ENCODE data around the gene PITX1.

The PITX1 gene

GRCh38 chr5:135027266-135027696 is 6.7 kb downstream of the PITX1 start:
- Histone ChIP-seq H3K36me3 (replicated peaks in 1 of 2; ENCODE audit: control insufficient read depth in 2 of 2, insufficient read depth in 2 of 2, low read length in 2 of 2) (no peaks in the 10 kb centered on the region), H3K9me3 (replicated peaks in 1 of 2; ENCODE audit: control insufficient read depth in 2 of 2, insufficient read depth in 1 of 2, low read depth in 1 of 2, low read length in 2 of 2) (peaks cover 0 to 3% of the 10 kb centered on the region in 2 donors), H3K18ac (ENCODE audit: low read length) (peak overlapping the region; percentile 60), H2AK5ac (ENCODE audit: low read depth, low read length) (peak overlapping the region; percentile 30), H2BK5ac (ENCODE audit: low read length) (no peak overlapping the region), H2BK12ac (ENCODE audit: low read length) (no peak overlapping the region), H3K9ac (ENCODE audit: low read depth, low read length, poor library complexity) (no peak overlapping the region), H3K27ac (replicated peaks; ENCODE audit: low read length) (no peak overlapping the region), H3K4me3 (ENCODE audit: low read length in 2 of 2) (no peak overlapping the region), H2AFZ (ENCODE audit: low read length) (no peak overlapping the region), H3K14ac (ENCODE audit: low read length) (peak overlapping the region; percentile 44), H3K4ac (ENCODE audit: low read length) (no peak overlapping the region), H3K27me3 (ENCODE audit: control insufficient read depth in 3 of 3, insufficient read depth in 3 of 3, low read depth in 1 of 3, low read length in 3 of 3) (peaks cover 47 to 89% (median 76%) of the 10 kb centered on the region in 3 experiments), H3K4me2 (ENCODE audit: insufficient read depth, low read length, poor library complexity, severe bottlenecking) (no peak overlapping the region), H2BK120ac (ENCODE audit: low read depth, low read length) (no peak overlapping the region), H4K91ac (ENCODE audit: low read depth, low read length, poor library complexity) (no peak overlapping the region), H3K79me1 (ENCODE audit: low read depth, low read length) (peaks cover 5% of the 10 kb centered on the region), H4K8ac (ENCODE audit: low read depth, low read length) (no peak overlapping the region), H3K4me1 (ENCODE audit: control insufficient read depth in 2 of 2, insufficient read depth in 1 of 2, low read depth in 1 of 2, low read length in 2 of 2) (peaks cover 0 to 3% of the 10 kb centered on the region in 2 donors), H2BK15ac (ENCODE audit: low read length) (no peak overlapping the region), H3K23ac (ENCODE audit: low read depth, low read length, poor library complexity) (no peak overlapping the region)
- WGBS, 2 donors (ENCODE audit: extremely low coverage in 2 of 2, insufficient read length in 2 of 2, insufficient replicate concordance in 1 of 2), result no CpG with 5 or more reads among the region's 29 CpGs
- no peak for DNase-seq (ENCODE audit: low spot score)

DNA sequence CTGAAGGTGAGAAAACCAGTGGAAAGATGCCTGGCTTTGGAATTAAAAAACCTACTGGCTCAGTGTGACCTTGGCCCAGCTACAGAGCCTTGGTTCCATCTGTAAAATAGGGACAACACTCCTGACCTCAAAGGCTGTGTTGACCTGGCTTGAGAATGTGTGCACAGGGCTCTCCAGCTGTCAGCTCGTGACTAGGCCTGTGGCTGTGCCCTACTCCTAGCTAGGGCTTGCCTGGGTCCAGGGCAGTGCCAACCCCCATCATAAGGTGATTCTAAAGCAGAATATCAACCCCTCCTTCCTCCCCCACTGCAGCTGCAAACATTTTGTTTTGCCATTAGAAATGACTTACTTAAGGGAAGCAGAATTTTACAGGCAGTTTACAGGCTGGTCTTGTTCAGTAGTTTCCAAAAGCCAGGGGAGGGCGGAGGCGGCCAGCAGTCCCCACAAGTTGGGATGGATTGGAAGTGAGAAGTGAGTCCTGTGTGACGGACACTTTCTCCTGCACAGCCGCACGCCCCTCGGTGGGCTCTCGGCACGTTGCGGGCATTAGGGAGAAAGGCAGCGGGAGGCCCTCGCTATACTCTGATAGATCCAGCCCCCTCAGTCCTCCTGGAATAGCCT is 7.3 kb downstream of the PITX1 start:
- no peak overlapping the region for H3K27ac ChIP-seq (replicated peaks; ENCODE audit: low read length)
- no peak for DNase-seq (ENCODE audit: low spot score)
- peaks cover 45 to 86% (median 72%) of the 10 kb centered on the region in 3 experiments for H3K27me3 ChIP-seq (ENCODE audit: control insufficient read depth in 3 of 3, insufficient read depth in 3 of 3, low read depth in 1 of 3, low read length in 3 of 3)

GRCh38 chr5:135025730-135026644 is 8.0 kb downstream of the PITX1 start:
- Histone ChIP-seq H3K18ac (ENCODE audit: low read length) (no peak overlapping the region), H2BK15ac (ENCODE audit: low read length) (no peak overlapping the region), H2AFZ (ENCODE audit: low read length) (no peak overlapping the region), H3K27ac (replicated peaks; ENCODE audit: low read length) (no peak overlapping the region), H2BK120ac (ENCODE audit: low read depth, low read length) (no peak overlapping the region), H3K9ac (ENCODE audit: low read depth, low read length, poor library complexity) (no peak overlapping the region), H2BK5ac (ENCODE audit: low read length) (no peak overlapping the region), H3K4me2 (ENCODE audit: insufficient read depth, low read length, poor library complexity, severe bottlenecking) (no peak overlapping the region), H3K4me1 (ENCODE audit: control insufficient read depth in 2 of 2, insufficient read depth in 1 of 2, low read depth in 1 of 2, low read length in 2 of 2) (peaks cover 0 to 2% of the 10 kb centered on the region in 2 donors), H4K8ac (ENCODE audit: low read depth, low read length) (no peak overlapping the region), H3K14ac (ENCODE audit: low read length) (no peak overlapping the region), H3K4ac (ENCODE audit: low read length) (no peak overlapping the region), H2AK5ac (ENCODE audit: low read depth, low read length) (no peak overlapping the region), H3K23ac (ENCODE audit: low read depth, low read length, poor library complexity) (no peak overlapping the region), H3K36me3 (replicated peaks in 1 of 2; ENCODE audit: control insufficient read depth in 2 of 2, insufficient read depth in 2 of 2, low read length in 2 of 2) (no peaks in the 10 kb centered on the region), H3K79me1 (ENCODE audit: low read depth, low read length) (peaks cover 5% of the 10 kb centered on the region), H2BK12ac (ENCODE audit: low read length) (no peak overlapping the region), H3K4me3 (ENCODE audit: low read length in 2 of 2) (no peak overlapping the region), H3K9me3 (replicated peaks in 1 of 2; ENCODE audit: control insufficient read depth in 2 of 2, insufficient read depth in 1 of 2, low read depth in 1 of 2, low read length in 2 of 2) (peaks cover 0 to 3% of the 10 kb centered on the region in 2 donors), H4K91ac (ENCODE audit: low read depth, low read length, poor library complexity) (no peak overlapping the region), H3K27me3 (ENCODE audit: control insufficient read depth in 3 of 3, insufficient read depth in 3 of 3, low read depth in 1 of 3, low read length in 3 of 3) (peaks cover 38 to 86% (median 64%) of the 10 kb centered on the region in 3 experiments)
- no peak for DNase-seq (ENCODE audit: low spot score)
- WGBS, 2 donors (ENCODE audit: extremely low coverage in 2 of 2, insufficient read length in 2 of 2, insufficient replicate concordance in 1 of 2), result no CpG with 5 or more reads among the region's 15 CpGs

More for the DNA sequence above, 7.3 kb downstream of the PITX1 start:
- Histone ChIP-seq H3K23ac (ENCODE audit: low read depth, low read length, poor library complexity) (no peak overlapping the region), H3K4ac (ENCODE audit: low read length) (no peak overlapping the region), H3K14ac (ENCODE audit: low read length) (no peak overlapping the region), H3K4me3 (ENCODE audit: low read length in 2 of 2) (no peak overlapping the region), H2BK12ac (ENCODE audit: low read length) (no peak overlapping the region), H3K18ac (ENCODE audit: low read length) (no peak overlapping the region), H3K36me3 (replicated peaks in 1 of 2; ENCODE audit: control insufficient read depth in 2 of 2, insufficient read depth in 2 of 2, low read length in 2 of 2) (no peaks in the 10 kb centered on the region), H3K4me1 (ENCODE audit: control insufficient read depth in 2 of 2, insufficient read depth in 1 of 2, low read depth in 1 of 2, low read length in 2 of 2) (peaks cover 0 to 3% of the 10 kb centered on the region in 2 donors), H2AK5ac (ENCODE audit: low read depth, low read length) (peak overlapping the region; percentile 30), H2BK120ac (ENCODE audit: low read depth, low read length) (no peak overlapping the region), H3K79me1 (ENCODE audit: low read depth, low read length) (peaks cover 5% of the 10 kb centered on the region), H2BK5ac (ENCODE audit: low read length) (no peak overlapping the region), H4K91ac (ENCODE audit: low read depth, low read length, poor library complexity) (no peak overlapping the region), H2AFZ (ENCODE audit: low read length) (no peak overlapping the region), H3K9ac (ENCODE audit: low read depth, low read length, poor library complexity) (no peak overlapping the region), H2BK15ac (ENCODE audit: low read length) (no peak overlapping the region), H3K9me3 (replicated peaks in 1 of 2; ENCODE audit: control insufficient read depth in 2 of 2, insufficient read depth in 1 of 2, low read depth in 1 of 2, low read length in 2 of 2) (peaks cover 0 to 3% of the 10 kb centered on the region in 2 donors), H3K4me2 (ENCODE audit: insufficient read depth, low read length, poor library complexity, severe bottlenecking) (no peak overlapping the region), H4K8ac (ENCODE audit: low read depth, low read length) (no peak overlapping the region)
- WGBS, 2 donors (ENCODE audit: extremely low coverage in 2 of 2, insufficient read length in 2 of 2, insufficient replicate concordance in 1 of 2), result no CpG with 5 or more reads among the region's 12 CpGs

Measured in neuronal stem cell (in vitro differentiated cells).